A673 (cell line): Measurements from ENCODE around the gene KRTAP10-4. TPM values are rescaled to one million over a fixed set of nuclear protein-coding genes. Genes with fewer than 3 reads are reported as not detected.

Experiments used
- BruUV-seq: library from RNA; stranded (reverse); fragments of 400-500 nt; replicated peaks from 2 replicates; lab custom pipeline; 2021; lab: Mats Ljungman, UMichigan
- CTCF ChIA-PET: fragments of 300-600 bp; sonication (Branson Sonifier 250); formaldehyde crosslinking; loops from one replicate; lab custom pipeline; 2022; ENCODE audit warnings: antibody characterized with exemption; lab: Charles Lee
- POLR2A ChIA-PET: fragments of 300-600 bp; sonication (Branson Sonifier 250); formaldehyde crosslinking; loops from one replicate; lab custom pipeline; 2022; ENCODE audit warnings: antibody characterized with exemption; ENCODE audit not compliant: low non-redundant PET; lab: Charles Lee
- DNase-seq: peaks from one replicate; pipeline ENCODE4 v3.0.0-alpha.2; 2015; ENCODE audit warnings: low spot score
- H3K27ac ChIP-seq: fragments of 200-600 bp; sonication (generic); 2 replicates; pipeline ENCODE4 v1.5.1; 2016; ENCODE audit warnings: mixed run types, low read depth, mild to moderate bottlenecking, mixed read lengths, antibody characterized with exemption, low read length; ENCODE audit not compliant: poor library complexity, severe bottlenecking
- H3K27me3 ChIP-seq: fragments of 200-600 bp; sonication (generic); replicated peaks from 2 replicates; pipeline ENCODE4 v1.6.1; 2017; ENCODE audit warnings: mixed run types, low read depth, mild to moderate bottlenecking, mixed read lengths, antibody characterized with exemption, low read length; ENCODE audit not compliant: insufficient read depth, poor library complexity
- H3K36me3 ChIP-seq: fragments of 200-600 bp; sonication (generic); 2 replicates; pipeline ENCODE4 v1.6.1; 2016; ENCODE audit warnings: mixed run types, mild to moderate bottlenecking, mixed read lengths, antibody characterized with exemption, low read length; ENCODE audit not compliant: insufficient read depth, poor library complexity, severe bottlenecking
- H3K4me1 ChIP-seq: fragments of 200-600 bp; sonication (generic); 2 replicates; pipeline ENCODE4 v1.6.1; 2017; ENCODE audit warnings: mixed run types, mild to moderate bottlenecking, mixed read lengths, antibody characterized with exemption, low read length; ENCODE audit not compliant: insufficient read depth, poor library complexity, severe bottlenecking
- H3K4me3 ChIP-seq: fragments of 200-600 bp; sonication (generic); 2 replicates; pipeline ENCODE4 v1.5.1; 2016; ENCODE audit warnings: low read depth, mixed run types, mild to moderate bottlenecking, mixed read lengths, low read length; ENCODE audit not compliant: poor library complexity, severe bottlenecking
- H3K9me3 ChIP-seq: fragments of 200-600 bp; sonication (generic); 2 replicates; pipeline ENCODE4 v1.6.1; 2016; ENCODE audit warnings: mixed run types, low read depth, mild to moderate bottlenecking, mixed read lengths, antibody characterized with exemption, low read length; ENCODE audit not compliant: poor library complexity, severe bottlenecking
- CTCF ChIP-seq: fragments of 300-800, 200-600 bp; sonication (generic); conservative IDR thresholded peaks from 2 replicates; pipeline ENCODE4 v1.5.1; 2017; ENCODE audit warnings: low read depth, mild to moderate bottlenecking, antibody characterized with exemption, low read length, moderate library complexity, mixed read lengths
- EZH2 ChIP-seq: fragments of 200-600 bp; sonication (generic); IDR thresholded peaks from 2 replicates; pipeline ENCODE4 v1.6.1; 2017; ENCODE audit warnings: borderline replicate concordance, low read depth, mild to moderate bottlenecking, mixed read lengths, antibody characterized with exemption, low read length; ENCODE audit not compliant: poor library complexity, severe bottlenecking
- intact Hi-C: fragments of 100-400 bp; cut with micrococcal nuclease; formaldehyde crosslinking; loops from one replicate; pipeline ENCODE4 v1.10.0; 2022; ENCODE audit not compliant: unreplicated experiment
- total RNA-seq: library from RNA; stranded (reverse); gene quantifications from 2 replicates; pipeline ENCODE4 v1.2.3, GENCODE V29; 2021

The KRTAP10-4 gene
- total RNA-seq, 1 experiment from 2014 or later: not detected

- POLR2A ChIA-PET: no interaction called here
- intact Hi-C loops: no loop called here
Measured at GRCh38 chr21:44564099-44564498, 9.4 kb upstream of the KRTAP10-4 start.

GRCh38 chr21:44564886-44565598 lies 8.5 kb upstream of the KRTAP10-4 start:
- ChIA-PET POLR2A (no interaction called here), CTCF (no interaction called here)
- no peak overlapping the region for H3K27ac ChIP-seq
- no peaks in the 10 kb centered on the region for H3K27me3 ChIP-seq
- TF ChIP-seq CTCF (no peak), EZH2 (no peak)
- H3K9me3 ChIP-seq: no peaks in the 10 kb centered on the region
- no TSS peak for BruUV-seq
- intact Hi-C loops: no loop called here
- no peak overlapping the region for H3K4me3 ChIP-seq
- no peaks in the 10 kb centered on the region for H3K4me1 ChIP-seq
- DNase-seq: no peak
- H3K36me3 ChIP-seq: no peaks in the 10 kb centered on the region

More at GRCh38 chr21:44564099-44564498, 9.4 kb upstream of the KRTAP10-4 start:
- H3K4me1 ChIP-seq: no peaks in the 10 kb centered on the region
- H3K27me3 ChIP-seq: no peaks in the 10 kb centered on the region
- H3K36me3 ChIP-seq: no peaks in the 10 kb centered on the region
- CTCF ChIA-PET: no interaction called here
- H3K9me3 ChIP-seq: no peaks in the 10 kb centered on the region
- BruUV-seq: no TSS peak
- no peak for DNase-seq
- no peak overlapping the region for H3K27ac ChIP-seq
- H3K4me3 ChIP-seq: no peak overlapping the region
- TF ChIP-seq EZH2 (no peak), CTCF (no peak)

- H3K9me3 ChIP-seq: no peaks in the 10 kb centered on the region
- H3K27me3 ChIP-seq: no peaks in the 10 kb centered on the region
- TF ChIP-seq EZH2 (no peak), CTCF (no peak)
- no peak overlapping the region for H3K4me3 ChIP-seq
- BruUV-seq: no TSS peak
- intact Hi-C loops: no loop called here
- no peak for DNase-seq
- H3K36me3 ChIP-seq: no peaks in the 10 kb centered on the region
- no peak overlapping the region for H3K27ac ChIP-seq
- no peaks in the 10 kb centered on the region for H3K4me1 ChIP-seq
- POLR2A ChIA-PET: no interaction called here
- CTCF ChIA-PET: no interaction called here
Measured at GRCh38 chr21:44566403-44566802, 7.1 kb upstream of the KRTAP10-4 start.
